Activated naive CD8-positive, alpha-beta T cell treated with anti-CD3 and anti-CD28 coated beads, Interleukin-2, amount 10 ng/mL, durations not matched to agents 7 days and 5 days (primary cell): ENCODE measurements around the gene MAP6. TPM values are rescaled to one million over a fixed set of nuclear protein-coding genes. Genes with fewer than 3 reads are reported as not detected.

Experiments
- ATAC-seq: fragments of 150-1000 bp; cut with Tn5 transposase; one replicate; pipeline ENCODE4 v1.10.0; 2021; ENCODE audit warnings: low read depth, moderate library complexity
- POLR2A ChIA-PET: fragments of 350-600 bp; sonication (Branson Sonifier 250); formaldehyde crosslinking; loops from one replicate; lab custom pipeline; 2021; ENCODE audit warnings: antibody characterized with exemption; lab: Charles Lee
- DNase-seq: peaks from one replicate; pipeline ENCODE4 v3.0.0; 2021
- H3K27ac Mint-ChIP-seq: one replicate; pipeline ENCODE4 v1.8.0; 2022; ENCODE audit warnings: mild to moderate bottlenecking, mixed read lengths
- H3K27me3 Mint-ChIP-seq: one replicate; pipeline ENCODE4 v1.8.0; 2022; ENCODE audit warnings: mild to moderate bottlenecking, moderate library complexity, mixed read lengths
- H3K36me3 Mint-ChIP-seq: one replicate; pipeline ENCODE4 v1.8.0; 2021; ENCODE audit warnings: mild to moderate bottlenecking, mixed read lengths
- H3K4me1 Mint-ChIP-seq: one replicate; pipeline ENCODE4 v1.8.0; 2021; ENCODE audit warnings: mixed read lengths
- H3K4me3 Mint-ChIP-seq: one replicate; pipeline ENCODE4 v1.8.0; 2022; ENCODE audit warnings: mild to moderate bottlenecking, moderate library complexity, mixed read lengths
- H3K9me3 Mint-ChIP-seq: one replicate; pipeline ENCODE4 v1.8.0; 2021; ENCODE audit warnings: mixed read lengths
- total RNA-seq, 2 experiments: library from RNA; stranded (reverse); gene quantifications; one replicate each; pipeline ENCODE4 v1.2.3, GENCODE V29; 2021

MAP6 gene
- total RNA-seq, 2 experiments from 2014 or later, result not detected

GRCh38 chr11:75633409-75634066 is 35.3 kb downstream of the MAP6 start:
- ATAC-seq, result no peak
- Mint-ChIP-seq H3K4me3 (no peak overlapping the region), H3K36me3 (no peaks in the 10 kb centered on the region), H3K27ac (no peak overlapping the region), H3K27me3 (peaks cover 63% of the 10 kb centered on the region), H3K4me1 (no peaks in the 10 kb centered on the region), H3K9me3 (no peaks in the 10 kb centered on the region)
- POLR2A ChIA-PET, result no interaction called here
- no peak for DNase-seq

- H3K36me3 Mint-ChIP-seq, result no peaks in the 10 kb centered on the region
- H3K4me3 Mint-ChIP-seq, result no peak overlapping the region
- POLR2A ChIA-PET, result no interaction called here
- DNase-seq (no peak), ATAC-seq (no peak)
- H3K4me1 Mint-ChIP-seq, result no peaks in the 10 kb centered on the region
- no peak overlapping the region for H3K27ac Mint-ChIP-seq
- no peaks in the 10 kb centered on the region for H3K9me3 Mint-ChIP-seq
- H3K27me3 Mint-ChIP-seq, result peaks cover 61% of the 10 kb centered on the region
These were observed 35.9 kb downstream of the MAP6 start for GRCh38 chr11:75632962-75633361.

- no peaks in the 10 kb centered on the region for H3K36me3 Mint-ChIP-seq
- no peaks in the 10 kb centered on the region for H3K9me3 Mint-ChIP-seq
- no peaks in the 10 kb centered on the region for H3K4me1 Mint-ChIP-seq
- no peak for DNase-seq
- ATAC-seq, result no peak
- H3K4me3 Mint-ChIP-seq, result no peak overlapping the region
- no peak overlapping the region for H3K27ac Mint-ChIP-seq
- POLR2A ChIA-PET, result no interaction called here
- peaks cover 62% of the 10 kb centered on the region for H3K27me3 Mint-ChIP-seq
These were observed 36.4 kb downstream of the MAP6 start for GRCh38 chr11:75632450-75632849.

GRCh38 chr11:75631086-75631730 is 37.6 kb downstream of the MAP6 start:
- H3K27ac Mint-ChIP-seq, result no peak overlapping the region
- no peaks in the 10 kb centered on the region for H3K9me3 Mint-ChIP-seq
- no peak for ATAC-seq
- peaks cover under 1% of the 10 kb centered on the region for H3K4me1 Mint-ChIP-seq
- H3K36me3 Mint-ChIP-seq, result no peaks in the 10 kb centered on the region
- DNase-seq, result no peak
- H3K4me3 Mint-ChIP-seq, result no peak overlapping the region
- peaks cover 53% of the 10 kb centered on the region for H3K27me3 Mint-ChIP-seq
- POLR2A ChIA-PET, result no interaction called here

GRCh38 chr11:75627906-75628668 is 40.8 kb downstream of the MAP6 start:
- H3K4me3 Mint-ChIP-seq, result no peak overlapping the region
- peaks cover 3% of the 10 kb centered on the region for H3K4me1 Mint-ChIP-seq
- no peak overlapping the region for H3K27ac Mint-ChIP-seq
- POLR2A ChIA-PET, result no interaction called here
- H3K36me3 Mint-ChIP-seq, result no peaks in the 10 kb centered on the region
- ATAC-seq, result no peak
- DNase-seq, result no peak
- H3K9me3 Mint-ChIP-seq, result no peaks in the 10 kb centered on the region
- H3K27me3 Mint-ChIP-seq, result peaks cover 36% of the 10 kb centered on the region

GRCh38 chr11:75626889-75627529 is 41.8 kb downstream of the MAP6 start:
- H3K9me3 Mint-ChIP-seq, result no peaks in the 10 kb centered on the region
- H3K4me1 Mint-ChIP-seq, result peaks cover 3% of the 10 kb centered on the region
- no peaks in the 10 kb centered on the region for H3K36me3 Mint-ChIP-seq
- no peak overlapping the region for H3K4me3 Mint-ChIP-seq
- POLR2A ChIA-PET, result no interaction called here
- DNase-seq (no peak), ATAC-seq (no peak)
- no peak overlapping the region for H3K27ac Mint-ChIP-seq
- H3K27me3 Mint-ChIP-seq, result peaks cover 34% of the 10 kb centered on the region

- no peak for ATAC-seq
- no peak overlapping the region for H3K27ac Mint-ChIP-seq
- H3K4me3 Mint-ChIP-seq, result no peak overlapping the region
These were observed 42.6 kb downstream of the MAP6 start for GRCh38 chr11:75625991-75626888.

GRCh38 chr11:75625021-75625420 is 43.8 kb downstream of the MAP6 start:
- no peak overlapping the region for H3K27ac Mint-ChIP-seq
- H3K36me3 Mint-ChIP-seq, result no peaks in the 10 kb centered on the region
- H3K9me3 Mint-ChIP-seq, result no peaks in the 10 kb centered on the region
- H3K4me3 Mint-ChIP-seq, result no peak overlapping the region
- DNase-seq (no peak), ATAC-seq (no peak)
- peaks cover 3% of the 10 kb centered on the region for H3K4me1 Mint-ChIP-seq
- POLR2A ChIA-PET, result no interaction called here
- peaks cover 31% of the 10 kb centered on the region for H3K27me3 Mint-ChIP-seq

More at GRCh38 chr11:75625991-75626888, 42.6 kb downstream of the MAP6 start:
- no peak for DNase-seq
- Mint-ChIP-seq H3K36me3 (no peaks in the 10 kb centered on the region), H3K9me3 (no peaks in the 10 kb centered on the region), H3K27me3 (peaks cover 29% of the 10 kb centered on the region), H3K4me1 (peaks cover 3% of the 10 kb centered on the region)
- POLR2A ChIA-PET, result no interaction called here

GRCh38 chr11:75616281-75616680 is 52.6 kb downstream of the MAP6 start:
- POLR2A ChIA-PET, result no interaction called here

GRCh38 chr11:75615751-75616150 is 53.1 kb downstream of the MAP6 start:
- Mint-ChIP-seq H3K27me3 (peaks cover 14% of the 10 kb centered on the region), H3K9me3 (peaks cover 1% of the 10 kb centered on the region), H3K36me3 (no peaks in the 10 kb centered on the region), H3K4me1 (no peaks in the 10 kb centered on the region), H3K27ac (no peak overlapping the region), H3K4me3 (no peak overlapping the region)
- POLR2A ChIA-PET, result no interaction called here
- DNase-seq (no peak), ATAC-seq (no peak)

More at GRCh38 chr11:75616281-75616680, 52.6 kb downstream of the MAP6 start:
- H3K4me1 Mint-ChIP-seq, result no peaks in the 10 kb centered on the region
- H3K4me3 Mint-ChIP-seq, result no peak overlapping the region
- no peak for ATAC-seq
- peaks cover 1% of the 10 kb centered on the region for H3K9me3 Mint-ChIP-seq
- peaks cover 17% of the 10 kb centered on the region for H3K27me3 Mint-ChIP-seq
- H3K27ac Mint-ChIP-seq, result no peak overlapping the region
- DNase-seq, result no peak
- H3K36me3 Mint-ChIP-seq, result no peaks in the 10 kb centered on the region

GRCh38 chr11:75611823-75612222 is 57.0 kb downstream of the MAP6 start:
- ATAC-seq, result no peak

GRCh38 chr11:75606099-75606498 is 62.7 kb downstream of the MAP6 start:
- DNase-seq (no peak), ATAC-seq (no peak)
- no peaks in the 10 kb centered on the region for H3K36me3 Mint-ChIP-seq
- no peak overlapping the region for H3K4me3 Mint-ChIP-seq
- peaks cover 28% of the 10 kb centered on the region for H3K27me3 Mint-ChIP-seq
- no peak overlapping the region for H3K27ac Mint-ChIP-seq
- no peaks in the 10 kb centered on the region for H3K9me3 Mint-ChIP-seq
- peaks cover 3% of the 10 kb centered on the region for H3K4me1 Mint-ChIP-seq
- POLR2A ChIA-PET, result no interaction called here

More at GRCh38 chr11:75611823-75612222, 57.0 kb downstream of the MAP6 start:
- H3K9me3 Mint-ChIP-seq, result no peaks in the 10 kb centered on the region
- H3K27me3 Mint-ChIP-seq, result peaks cover 11% of the 10 kb centered on the region
- no peaks in the 10 kb centered on the region for H3K4me1 Mint-ChIP-seq
- DNase-seq, result no peak
- POLR2A ChIA-PET, result no interaction called here
- H3K27ac Mint-ChIP-seq, result no peak overlapping the region
- no peak overlapping the region for H3K4me3 Mint-ChIP-seq
- H3K36me3 Mint-ChIP-seq, result no peaks in the 10 kb centered on the region
